ENCODE results near the gene SHTN1. TPM values are rescaled to one million over a fixed set of nuclear protein-coding genes. Genes with fewer than 3 reads are reported as not detected.

Gene SHTN1
- total RNA-seq, 1 donor from 2014 or later = 26.1 TPM

DNA sequence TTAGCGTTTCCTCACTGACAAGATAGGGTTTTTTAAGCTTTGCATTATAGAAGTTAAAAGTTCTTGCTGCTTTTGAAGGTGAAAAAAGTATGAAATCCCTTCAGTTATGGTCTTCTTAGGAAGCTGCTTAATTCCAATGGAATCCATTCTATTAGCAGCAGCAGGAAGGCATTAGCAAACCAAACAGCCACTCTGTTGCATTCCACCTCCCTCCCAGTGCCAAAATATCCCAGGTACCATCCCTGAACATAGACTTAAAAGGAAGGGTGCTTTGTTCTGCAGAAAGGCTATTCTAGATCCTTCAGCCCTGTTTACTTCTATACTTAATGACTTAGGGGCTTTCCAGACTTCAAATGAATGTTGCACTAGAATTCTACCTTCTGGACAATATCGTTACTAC, 131.9 kb downstream of the SHTN1 start:
- Mint-ChIP-seq H3K4me3 (ENCODE audit: unreplicated experiment) (no peak overlapping the region), H3K4me1 (ENCODE audit: unreplicated experiment) (no peaks in the 10 kb centered on the region), H3K36me3 (ENCODE audit: unreplicated experiment) (no peaks in the 10 kb centered on the region), H3K27me3 (ENCODE audit: unreplicated experiment) (peaks cover 18% of the 10 kb centered on the region), H3K9me3 (ENCODE audit: unreplicated experiment) (no peaks in the 10 kb centered on the region), H3K27ac (ENCODE audit: unreplicated experiment) (no peak overlapping the region)
- TF ChIP-seq, protein P1, sequence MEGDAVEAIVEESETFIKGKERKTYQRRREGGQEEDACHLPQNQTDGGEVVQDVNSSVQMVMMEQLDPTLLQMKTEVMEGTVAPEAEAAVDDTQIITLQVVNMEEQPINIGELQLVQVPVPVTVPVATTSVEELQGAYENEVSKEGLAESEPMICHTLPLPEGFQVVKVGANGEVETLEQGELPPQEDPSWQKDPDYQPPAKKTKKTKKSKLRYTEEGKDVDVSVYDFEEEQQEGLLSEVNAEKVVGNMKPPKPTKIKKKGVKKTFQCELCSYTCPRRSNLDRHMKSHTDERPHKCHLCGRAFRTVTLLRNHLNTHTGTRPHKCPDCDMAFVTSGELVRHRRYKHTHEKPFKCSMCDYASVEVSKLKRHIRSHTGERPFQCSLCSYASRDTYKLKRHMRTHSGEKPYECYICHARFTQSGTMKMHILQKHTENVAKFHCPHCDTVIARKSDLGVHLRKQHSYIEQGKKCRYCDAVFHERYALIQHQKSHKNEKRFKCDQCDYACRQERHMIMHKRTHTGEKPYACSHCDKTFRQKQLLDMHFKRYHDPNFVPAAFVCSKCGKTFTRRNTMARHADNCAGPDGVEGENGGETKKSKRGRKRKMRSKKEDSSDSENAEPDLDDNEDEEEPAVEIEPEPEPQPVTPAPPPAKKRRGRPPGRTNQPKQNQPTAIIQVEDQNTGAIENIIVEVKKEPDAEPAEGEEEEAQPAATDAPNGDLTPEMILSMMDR (IDR thresholded peaks at IDR 0.05) = no peak
- DNase-seq (ENCODE audit: extremely low spot score, unreplicated experiment) = no peak

DNA sequence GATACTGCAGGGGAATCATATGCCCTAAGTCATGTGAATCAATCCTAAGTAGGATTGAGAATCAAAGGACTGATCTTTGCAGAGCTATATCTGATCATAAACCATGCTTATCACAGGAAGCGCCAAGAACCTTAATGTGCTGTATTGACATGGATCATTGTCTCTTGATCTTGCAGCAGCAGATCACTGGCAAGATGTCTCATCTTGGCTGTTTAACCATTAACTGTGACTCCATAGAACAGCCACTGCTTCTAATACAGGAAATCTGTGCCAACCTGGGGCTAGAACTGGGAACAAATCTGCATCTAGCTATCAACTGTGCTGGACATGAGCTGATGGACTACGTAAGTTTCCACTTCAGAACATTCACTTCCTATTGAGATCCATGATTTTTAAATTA, 134.0 kb downstream of the SHTN1 start:
- Mint-ChIP-seq H3K4me1 (ENCODE audit: unreplicated experiment) (no peaks in the 10 kb centered on the region), H3K9me3 (ENCODE audit: unreplicated experiment) (no peaks in the 10 kb centered on the region), H3K4me3 (ENCODE audit: unreplicated experiment) (no peak overlapping the region), H3K27me3 (ENCODE audit: unreplicated experiment) (peaks cover 18% of the 10 kb centered on the region), H3K27ac (ENCODE audit: unreplicated experiment) (no peak overlapping the region), H3K36me3 (ENCODE audit: unreplicated experiment) (no peaks in the 10 kb centered on the region)
- TF ChIP-seq, protein P1 (IDR thresholded peaks at IDR 0.05) = no peak
- DNase-seq (ENCODE audit: extremely low spot score, unreplicated experiment) = no peak

DNA sequence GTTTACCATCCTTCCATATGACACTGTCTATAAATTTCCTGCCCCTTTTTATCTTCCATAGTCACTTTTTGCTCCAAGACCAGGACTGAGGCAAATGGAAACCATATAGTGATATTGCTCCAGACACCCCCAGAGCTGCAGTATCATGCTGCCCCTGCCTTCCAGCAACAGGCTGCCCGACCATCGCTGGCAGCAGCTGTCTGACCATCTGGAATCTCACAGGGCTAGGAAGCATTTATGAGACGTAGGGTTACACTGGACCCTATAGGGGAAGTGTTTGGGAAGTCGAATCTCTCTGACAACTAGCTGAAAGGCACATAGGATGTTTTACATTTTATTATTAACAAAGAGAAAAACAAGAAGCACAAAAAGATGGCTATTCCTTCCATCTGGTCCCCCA, 136.3 kb downstream of the SHTN1 start:
- Mint-ChIP-seq H3K4me1 (ENCODE audit: unreplicated experiment) (no peaks in the 10 kb centered on the region), H3K36me3 (ENCODE audit: unreplicated experiment) (no peaks in the 10 kb centered on the region), H3K4me3 (ENCODE audit: unreplicated experiment) (no peak overlapping the region), H3K9me3 (ENCODE audit: unreplicated experiment) (no peaks in the 10 kb centered on the region), H3K27me3 (ENCODE audit: unreplicated experiment) (peaks cover 16% of the 10 kb centered on the region), H3K27ac (ENCODE audit: unreplicated experiment) (no peak overlapping the region)
- no peak for DNase-seq (ENCODE audit: extremely low spot score, unreplicated experiment)
- TF ChIP-seq, protein P1 (IDR thresholded peaks at IDR 0.05) = no peak

DNA sequence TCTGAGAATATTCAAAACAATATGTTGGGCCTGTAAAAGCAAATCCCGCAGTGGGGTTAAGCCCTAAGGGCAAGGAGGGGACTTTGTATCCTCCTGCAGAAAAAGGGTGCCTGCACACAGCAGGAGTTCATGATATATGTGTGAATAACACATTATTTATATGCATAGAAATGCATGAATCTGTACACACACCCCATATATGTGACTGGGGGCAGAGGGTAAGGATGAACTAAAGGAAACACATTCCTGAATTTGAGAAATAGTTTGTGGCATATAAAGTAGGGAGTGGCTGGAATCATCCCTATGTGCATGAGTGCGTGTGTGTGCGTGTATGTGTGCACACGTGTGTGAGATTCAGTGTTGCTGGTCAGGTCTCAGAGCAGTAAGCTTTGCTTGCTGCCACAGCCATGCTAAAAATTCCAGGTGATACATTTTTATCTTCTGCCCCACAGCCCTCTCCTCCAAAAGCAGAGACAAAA, 136.8 kb downstream of the SHTN1 start:
- TF ChIP-seq, protein P1 (IDR thresholded peaks at IDR 0.05) = no peak
- Mint-ChIP-seq H3K4me3 (ENCODE audit: unreplicated experiment) (no peak overlapping the region), H3K4me1 (ENCODE audit: unreplicated experiment) (no peaks in the 10 kb centered on the region), H3K9me3 (ENCODE audit: unreplicated experiment) (no peaks in the 10 kb centered on the region), H3K27ac (ENCODE audit: unreplicated experiment) (no peak overlapping the region), H3K27me3 (ENCODE audit: unreplicated experiment) (peaks cover 14% of the 10 kb centered on the region), H3K36me3 (ENCODE audit: unreplicated experiment) (no peaks in the 10 kb centered on the region)
- DNase-seq (ENCODE audit: extremely low spot score, unreplicated experiment) = no peak

DNA sequence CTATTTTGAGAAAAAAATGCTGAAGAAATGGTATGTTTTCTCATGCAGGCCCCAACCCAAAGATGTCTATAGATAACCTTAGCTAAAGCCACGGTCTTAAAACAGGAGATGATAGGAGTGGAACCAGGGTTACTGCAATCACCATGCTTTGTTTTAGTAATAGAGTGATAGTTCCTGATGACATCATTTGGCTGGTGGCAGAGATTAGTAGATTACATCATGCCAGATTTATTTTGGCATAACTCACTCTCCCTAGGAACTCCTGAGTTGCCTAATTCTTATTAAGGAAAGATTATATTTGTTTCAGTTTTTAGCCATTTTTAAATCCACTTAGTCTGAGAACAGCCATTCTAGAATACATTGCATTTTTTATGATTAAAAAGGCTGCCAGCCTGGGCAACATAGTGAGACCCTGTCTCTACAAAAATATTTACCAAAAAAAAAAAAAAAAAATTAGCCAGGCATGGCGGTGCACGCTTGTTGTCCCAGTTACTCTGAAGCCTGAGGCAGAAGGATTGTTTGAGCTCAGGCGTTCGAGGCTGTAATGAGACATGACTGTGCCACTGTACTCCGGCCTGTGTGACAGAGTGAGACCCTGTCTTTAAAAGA, 137.9 kb downstream of the SHTN1 start:
- Mint-ChIP-seq H3K4me1 (ENCODE audit: unreplicated experiment) (no peaks in the 10 kb centered on the region), H3K27ac (ENCODE audit: unreplicated experiment) (no peak overlapping the region), H3K9me3 (ENCODE audit: unreplicated experiment) (no peaks in the 10 kb centered on the region), H3K27me3 (ENCODE audit: unreplicated experiment) (peaks cover 8% of the 10 kb centered on the region), H3K36me3 (ENCODE audit: unreplicated experiment) (no peaks in the 10 kb centered on the region), H3K4me3 (ENCODE audit: unreplicated experiment) (no peak overlapping the region)
- no peak for DNase-seq (ENCODE audit: extremely low spot score, unreplicated experiment)
- TF ChIP-seq, protein P1 (IDR thresholded peaks at IDR 0.05) = no peak

Measured in osteocyte (in vitro differentiated cells).